GM10266 (cell line): Measurements from ENCODE around the gene VIPR2.

Experiments
- DNase-seq: peaks from one replicate; pipeline ENCODE4 v3.0.0; 2012; ENCODE audit errors: extremely low spot score
- TF ChIP-seq, protein P1 (sequence below): IDR thresholded peaks from 2 replicates; pipeline ENCODE4 v1.5.1; 2012; ENCODE audit warnings: mild to moderate bottlenecking, low read depth; ENCODE audit not compliant: control insufficient read depth, insufficient read depth; ENCODE audit errors: missing control alignments

The VIPR2 gene

GRCh38 chr7:159076333-159076732 lies 68.3 kb downstream of the VIPR2 start:
- DNase-seq, result no peak
- TF ChIP-seq, protein P1, sequence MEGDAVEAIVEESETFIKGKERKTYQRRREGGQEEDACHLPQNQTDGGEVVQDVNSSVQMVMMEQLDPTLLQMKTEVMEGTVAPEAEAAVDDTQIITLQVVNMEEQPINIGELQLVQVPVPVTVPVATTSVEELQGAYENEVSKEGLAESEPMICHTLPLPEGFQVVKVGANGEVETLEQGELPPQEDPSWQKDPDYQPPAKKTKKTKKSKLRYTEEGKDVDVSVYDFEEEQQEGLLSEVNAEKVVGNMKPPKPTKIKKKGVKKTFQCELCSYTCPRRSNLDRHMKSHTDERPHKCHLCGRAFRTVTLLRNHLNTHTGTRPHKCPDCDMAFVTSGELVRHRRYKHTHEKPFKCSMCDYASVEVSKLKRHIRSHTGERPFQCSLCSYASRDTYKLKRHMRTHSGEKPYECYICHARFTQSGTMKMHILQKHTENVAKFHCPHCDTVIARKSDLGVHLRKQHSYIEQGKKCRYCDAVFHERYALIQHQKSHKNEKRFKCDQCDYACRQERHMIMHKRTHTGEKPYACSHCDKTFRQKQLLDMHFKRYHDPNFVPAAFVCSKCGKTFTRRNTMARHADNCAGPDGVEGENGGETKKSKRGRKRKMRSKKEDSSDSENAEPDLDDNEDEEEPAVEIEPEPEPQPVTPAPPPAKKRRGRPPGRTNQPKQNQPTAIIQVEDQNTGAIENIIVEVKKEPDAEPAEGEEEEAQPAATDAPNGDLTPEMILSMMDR, result no peak

DNA sequence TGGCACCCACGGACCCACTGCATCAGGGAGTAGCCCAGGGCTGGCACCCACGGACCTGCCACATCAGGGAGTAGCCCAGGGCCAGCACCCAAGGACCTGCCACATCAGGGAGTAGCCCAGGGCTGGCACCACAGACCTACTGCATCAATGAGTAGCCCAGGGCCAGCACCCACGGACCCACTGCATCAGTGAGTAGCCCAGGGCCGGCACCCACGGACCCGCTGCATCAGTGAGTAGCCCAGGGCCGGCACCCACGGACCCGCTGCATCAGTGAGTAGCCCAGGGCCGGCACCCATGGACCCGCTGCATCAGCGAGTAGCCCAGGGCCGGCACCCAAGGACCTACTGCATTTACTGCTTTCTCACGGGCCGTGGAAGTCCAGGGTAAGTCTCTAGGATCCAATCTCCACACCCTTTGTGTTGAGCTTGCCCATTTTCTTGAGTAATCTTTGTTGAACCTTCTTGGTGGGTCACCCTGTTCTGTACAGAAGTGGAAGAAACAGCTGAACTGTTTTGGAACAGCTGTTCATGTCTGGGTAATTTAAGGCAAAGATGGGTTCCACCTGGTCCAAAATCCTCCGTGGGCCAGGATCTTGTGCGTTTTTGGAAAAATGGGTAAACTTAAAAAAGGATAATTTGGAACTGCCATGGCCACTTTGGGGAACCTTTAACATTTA lies 69.0 kb downstream of the VIPR2 start:
- TF ChIP-seq, protein P1, result no peak
- DNase-seq, result no peak

DNA sequence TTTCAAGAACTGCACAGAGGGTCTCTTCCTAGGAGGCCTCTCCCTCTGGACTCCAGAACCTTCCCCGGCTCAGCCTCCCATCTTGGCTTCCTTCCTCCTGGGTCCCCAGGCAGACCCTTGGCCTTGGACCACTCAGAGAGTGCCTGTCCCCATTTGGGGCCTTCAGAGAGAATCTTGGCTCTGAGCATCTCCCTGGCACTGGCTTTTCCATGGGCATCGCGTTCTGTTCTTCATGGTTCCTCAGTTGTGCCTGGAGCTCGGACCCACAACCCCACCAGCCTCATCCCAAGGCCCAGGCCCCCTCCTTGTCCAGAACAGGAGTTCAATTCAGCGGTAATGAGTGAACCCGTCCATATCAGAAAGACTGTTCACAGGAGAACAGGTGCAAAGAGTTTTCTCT lies 73.4 kb downstream of the VIPR2 start:
- TF ChIP-seq, protein P1, result no peak
- DNase-seq, result no peak

- TF ChIP-seq, protein P1, result no peak
- DNase-seq, result no peak
Measured at GRCh38 chr7:159070431-159071148, 74.1 kb downstream of the VIPR2 start.

- TF ChIP-seq, protein P1, result no peak
- no peak for DNase-seq
Measured at GRCh38 chr7:159068893-159069448, 75.7 kb downstream of the VIPR2 start.

DNA sequence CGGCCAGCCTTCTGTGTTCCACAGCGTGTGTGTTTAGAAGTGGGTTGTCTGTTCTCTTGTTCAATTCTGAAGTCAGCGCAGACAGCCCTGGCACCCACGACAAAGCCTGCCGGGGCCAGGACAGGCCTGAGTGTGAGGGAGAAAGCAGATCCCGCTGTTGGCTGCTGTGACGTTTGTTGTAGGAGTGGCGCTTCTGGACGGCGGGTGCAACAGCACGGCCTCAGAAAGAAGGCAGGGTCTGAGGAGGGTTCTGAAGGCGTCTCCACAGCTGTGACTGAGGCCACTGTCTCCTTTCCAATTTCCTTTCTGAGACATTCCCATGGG lies 76.2 kb downstream of the VIPR2 start:
- no peak for DNase-seq
- TF ChIP-seq, protein P1, result no peak

DNA sequence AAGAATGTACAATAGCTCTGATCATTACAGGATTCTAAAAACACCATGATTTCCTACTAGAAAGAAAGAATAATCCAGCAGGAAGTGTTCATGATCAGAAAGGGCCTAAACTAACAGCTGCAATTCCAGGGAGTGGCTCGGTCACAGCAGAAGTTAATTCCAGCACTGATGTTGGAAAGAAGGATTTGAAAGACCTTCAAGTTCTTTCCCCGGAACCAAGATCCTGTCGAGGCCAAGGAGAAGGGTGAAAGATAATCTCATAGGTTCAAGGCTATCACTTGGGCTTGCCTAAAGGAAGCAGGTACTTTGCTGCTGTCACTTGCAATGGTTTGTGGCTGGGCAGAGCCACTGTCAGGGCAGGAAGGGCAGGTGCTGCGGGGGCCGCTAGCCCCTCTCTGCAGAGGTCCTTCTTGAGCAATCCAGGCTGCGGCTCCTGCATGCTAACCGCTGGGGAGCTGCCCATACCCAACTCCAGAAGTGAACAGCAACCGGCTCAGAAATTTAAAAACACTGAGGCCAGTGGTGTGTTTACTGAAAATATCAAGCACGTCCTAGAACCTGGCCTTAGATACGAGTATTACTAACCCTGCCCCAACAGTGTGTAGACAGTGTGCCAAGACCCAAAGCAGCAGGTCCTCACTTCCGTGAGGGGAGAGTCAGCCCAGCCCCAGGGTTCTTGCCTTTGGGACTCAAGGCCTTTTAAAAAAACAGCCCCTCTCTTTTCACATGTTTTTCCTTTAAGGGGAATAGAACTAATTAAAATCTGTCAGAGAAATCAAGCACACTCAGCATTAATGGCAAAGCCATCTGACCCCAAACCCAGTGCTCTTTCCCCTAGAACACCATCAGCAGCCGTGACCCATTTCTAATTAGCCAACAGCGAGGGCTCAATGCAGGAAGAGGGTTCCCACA lies 76.8 kb downstream of the VIPR2 start:
- no peak for DNase-seq
- TF ChIP-seq, protein P1, result no peak
